Memory B cell (primary cell): ENCODE measurements around the gene MZB1.

Experiments
- ATAC-seq: fragments of 150-1000 bp; cut with Tn5 transposase; 2 replicates; pipeline ENCODE4 v1.10.0; 2021; ENCODE audit warnings: low read depth, mild to moderate bottlenecking, moderate library complexity
- DNase-seq, 2 donors: peaks; one replicate each; pipeline ENCODE4 v3.0.0; 2022; ENCODE audit warnings: low spot score in 2 of 2
- H3K27ac Mint-ChIP-seq: one replicate; pipeline ENCODE4 v1.8.0; 2022; ENCODE audit warnings: mild to moderate bottlenecking, moderate library complexity, mixed read lengths
- H3K27me3 Mint-ChIP-seq: one replicate; pipeline ENCODE4 v1.8.0; 2022; ENCODE audit warnings: mixed read lengths
- H3K36me3 Mint-ChIP-seq: one replicate; pipeline ENCODE4 v1.8.0; 2022; ENCODE audit warnings: mild to moderate bottlenecking, mixed read lengths
- H3K4me1 Mint-ChIP-seq: one replicate; pipeline ENCODE4 v1.8.0; 2022; ENCODE audit warnings: mixed read lengths
- H3K4me3 Mint-ChIP-seq: one replicate; pipeline ENCODE4 v1.8.0; 2022; ENCODE audit warnings: mild to moderate bottlenecking, moderate library complexity, mixed read lengths
- H3K9me3 Mint-ChIP-seq: one replicate; pipeline ENCODE4 v1.8.0; 2022; ENCODE audit warnings: mixed read lengths

MZB1 gene

DNA sequence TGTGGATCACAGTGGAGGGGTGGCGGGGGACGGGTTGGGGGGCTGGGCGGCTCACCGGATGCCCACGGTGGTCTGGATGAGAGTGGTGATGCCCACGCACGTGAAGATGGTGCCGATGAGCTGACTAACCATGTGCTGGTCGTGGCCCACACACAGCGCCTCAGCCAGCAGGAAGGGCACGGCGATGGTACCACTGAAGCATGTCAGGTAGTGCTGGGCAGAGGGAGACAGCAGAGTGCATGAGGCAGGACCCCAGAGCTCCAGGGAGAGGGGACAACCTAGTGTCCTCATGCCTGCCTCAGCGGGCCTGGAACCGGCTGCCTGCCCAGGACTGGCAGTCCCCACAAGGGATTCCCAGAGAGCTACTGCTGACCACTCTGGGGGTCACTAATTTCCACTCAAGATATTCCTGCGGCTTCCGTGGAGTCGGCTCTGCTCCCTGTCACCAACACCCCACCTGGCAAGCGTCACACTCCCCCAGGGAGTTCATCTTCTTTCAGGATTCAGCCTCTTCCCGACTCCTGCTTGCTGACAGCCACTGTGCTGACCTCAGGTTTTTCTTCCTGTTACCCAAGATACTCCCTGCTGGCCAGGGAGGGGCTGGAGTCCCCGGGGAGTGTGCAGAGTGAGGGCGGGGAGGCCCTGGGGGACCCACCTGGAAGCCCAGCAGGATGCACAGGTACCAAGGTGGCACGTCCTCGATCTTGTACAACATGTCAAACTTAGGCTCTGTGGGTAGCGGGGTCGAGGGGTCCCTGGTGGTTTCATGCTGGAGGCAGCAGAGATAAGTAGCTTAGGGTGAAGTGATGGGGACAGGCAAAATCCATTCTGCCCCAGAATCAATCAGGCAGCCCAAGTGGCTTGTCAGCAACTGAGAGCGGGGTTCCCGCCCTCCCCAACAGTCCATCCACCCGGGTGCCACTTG, 7.6 kb downstream of the MZB1 start:
- Mint-ChIP-seq H3K4me1 (peaks cover 32% of the 10 kb centered on the region), H3K4me3 (no peak overlapping the region), H3K27ac (no peak overlapping the region), H3K27me3 (no peaks in the 10 kb centered on the region), H3K9me3 (no peaks in the 10 kb centered on the region), H3K36me3 (peaks cover 5% of the 10 kb centered on the region)
- DNase-seq (no peak), ATAC-seq (no peak)

- peaks cover 5% of the 10 kb centered on the region for H3K36me3 Mint-ChIP-seq
- no peaks in the 10 kb centered on the region for H3K27me3 Mint-ChIP-seq
- H3K4me3 Mint-ChIP-seq = no peak overlapping the region
- H3K9me3 Mint-ChIP-seq = no peaks in the 10 kb centered on the region
- DNase-seq = no peak
- no peak overlapping the region for H3K27ac Mint-ChIP-seq
- peaks cover 19% of the 10 kb centered on the region for H3K4me1 Mint-ChIP-seq
- ATAC-seq = no peak
These were observed 9.9 kb downstream of the MZB1 start for GRCh38 chr5:139379626-139380449.

GRCh38 chr5:139378941-139379361, 10.8 kb downstream of the MZB1 start:
- H3K4me1 Mint-ChIP-seq = peaks cover 13% of the 10 kb centered on the region
- H3K27me3 Mint-ChIP-seq = no peaks in the 10 kb centered on the region
- H3K9me3 Mint-ChIP-seq = no peaks in the 10 kb centered on the region
- no peak overlapping the region for H3K4me3 Mint-ChIP-seq
- H3K27ac Mint-ChIP-seq = no peak overlapping the region
- ATAC-seq (no peak), DNase-seq (no peak)
- peaks cover 5% of the 10 kb centered on the region for H3K36me3 Mint-ChIP-seq

DNA sequence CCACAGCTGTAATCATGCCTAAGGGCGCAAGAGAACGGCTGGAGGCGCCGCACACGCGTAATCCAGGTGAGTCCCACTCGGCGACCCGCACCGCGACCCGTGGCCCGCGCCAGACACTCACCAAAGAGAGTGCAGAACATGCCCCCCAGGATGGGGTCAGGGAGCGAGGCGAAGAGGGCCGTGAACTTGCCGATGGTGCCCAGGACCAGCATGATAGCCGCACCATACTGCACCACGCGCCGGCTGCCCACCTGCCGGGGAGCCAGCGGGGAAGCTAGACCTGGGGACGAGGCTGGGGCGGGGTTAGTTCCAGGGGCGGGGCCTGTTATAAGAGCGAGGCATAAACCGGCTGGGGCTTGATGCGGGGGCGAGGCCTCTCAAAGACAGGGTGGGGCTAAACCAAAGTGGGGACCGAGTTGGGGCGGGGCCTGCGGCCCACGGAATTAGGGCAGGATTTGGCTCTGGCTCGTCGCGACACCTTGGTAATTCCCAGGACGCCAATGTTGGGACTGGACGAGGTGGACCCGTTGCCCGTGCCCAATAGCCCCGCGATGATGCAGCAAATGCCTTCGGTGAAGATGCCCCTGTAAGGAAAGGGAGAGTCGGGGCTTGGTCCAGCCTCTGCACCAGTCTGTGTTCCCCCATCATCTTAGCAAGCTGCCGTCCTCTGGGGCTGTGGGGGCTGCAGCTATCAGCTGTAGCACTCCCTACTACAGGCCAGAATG, 11.4 kb downstream of the MZB1 start:
- Mint-ChIP-seq H3K4me3 (no peak overlapping the region), H3K27ac (no peak overlapping the region), H3K36me3 (peaks cover 5% of the 10 kb centered on the region), H3K4me1 (peaks cover 12% of the 10 kb centered on the region), H3K9me3 (no peaks in the 10 kb centered on the region), H3K27me3 (no peaks in the 10 kb centered on the region)
- ATAC-seq (no peak), DNase-seq (no peak)

DNA sequence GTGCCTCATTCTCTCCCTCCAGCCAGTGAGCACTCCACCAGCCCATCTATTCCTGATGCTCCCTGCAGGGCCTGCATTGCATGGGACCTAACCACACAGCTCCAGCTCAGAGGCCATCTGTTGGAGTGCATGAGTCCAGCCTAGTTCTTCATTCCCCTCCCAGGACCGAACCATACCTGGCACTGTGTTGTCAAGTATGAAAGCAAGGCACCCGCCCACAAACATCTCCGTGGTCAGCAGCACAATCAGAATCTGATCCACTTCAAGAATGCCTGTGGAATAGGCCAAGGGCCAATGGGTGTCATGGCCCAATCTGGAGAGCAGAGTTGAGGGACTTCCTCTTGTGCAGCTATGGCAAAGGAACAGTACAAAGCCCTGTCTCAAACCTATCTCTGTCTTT, 12.5 kb downstream of the MZB1 start:
- H3K36me3 Mint-ChIP-seq = peaks cover 5% of the 10 kb centered on the region
- peaks cover 7% of the 10 kb centered on the region for H3K4me1 Mint-ChIP-seq
- H3K27ac Mint-ChIP-seq = no peak overlapping the region
- ATAC-seq (no peak), DNase-seq (no peak)
- no peak overlapping the region for H3K4me3 Mint-ChIP-seq
- no peaks in the 10 kb centered on the region for H3K9me3 Mint-ChIP-seq
- H3K27me3 Mint-ChIP-seq = no peaks in the 10 kb centered on the region

DNA sequence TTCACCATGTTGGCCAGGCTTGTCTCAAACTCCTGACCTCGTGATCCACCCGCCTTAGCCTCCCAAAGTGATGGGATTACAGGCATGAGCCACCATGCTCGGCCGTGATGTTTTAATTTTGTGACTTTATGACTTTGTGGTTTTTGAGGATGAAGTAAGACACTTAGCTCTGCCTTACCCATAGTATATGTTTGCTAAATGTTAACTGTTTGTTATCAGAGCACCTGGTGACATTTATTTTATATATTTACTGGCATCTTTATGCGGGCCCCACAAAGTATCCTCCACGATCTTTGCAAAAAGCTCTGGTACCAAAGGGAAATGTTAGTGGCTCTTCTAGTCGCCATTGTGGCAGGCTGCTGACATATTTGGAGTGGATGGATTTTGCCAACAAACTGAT, 13.3 kb downstream of the MZB1 start:
- DNase-seq (no peak), ATAC-seq (no peak)
- no peaks in the 10 kb centered on the region for H3K27me3 Mint-ChIP-seq
- no peaks in the 10 kb centered on the region for H3K9me3 Mint-ChIP-seq
- peaks cover 2% of the 10 kb centered on the region for H3K4me1 Mint-ChIP-seq
- H3K27ac Mint-ChIP-seq = no peak overlapping the region
- peaks cover 5% of the 10 kb centered on the region for H3K36me3 Mint-ChIP-seq
- H3K4me3 Mint-ChIP-seq = no peak overlapping the region

GRCh38 chr5:139374909-139375308, 14.8 kb downstream of the MZB1 start:
- Mint-ChIP-seq H3K27me3 (no peaks in the 10 kb centered on the region), H3K4me3 (no peak overlapping the region), H3K27ac (no peak overlapping the region), H3K36me3 (peaks cover 5% of the 10 kb centered on the region), H3K4me1 (peaks cover 2% of the 10 kb centered on the region), H3K9me3 (no peaks in the 10 kb centered on the region)
- no peak for DNase-seq
- no peak for ATAC-seq

DNA sequence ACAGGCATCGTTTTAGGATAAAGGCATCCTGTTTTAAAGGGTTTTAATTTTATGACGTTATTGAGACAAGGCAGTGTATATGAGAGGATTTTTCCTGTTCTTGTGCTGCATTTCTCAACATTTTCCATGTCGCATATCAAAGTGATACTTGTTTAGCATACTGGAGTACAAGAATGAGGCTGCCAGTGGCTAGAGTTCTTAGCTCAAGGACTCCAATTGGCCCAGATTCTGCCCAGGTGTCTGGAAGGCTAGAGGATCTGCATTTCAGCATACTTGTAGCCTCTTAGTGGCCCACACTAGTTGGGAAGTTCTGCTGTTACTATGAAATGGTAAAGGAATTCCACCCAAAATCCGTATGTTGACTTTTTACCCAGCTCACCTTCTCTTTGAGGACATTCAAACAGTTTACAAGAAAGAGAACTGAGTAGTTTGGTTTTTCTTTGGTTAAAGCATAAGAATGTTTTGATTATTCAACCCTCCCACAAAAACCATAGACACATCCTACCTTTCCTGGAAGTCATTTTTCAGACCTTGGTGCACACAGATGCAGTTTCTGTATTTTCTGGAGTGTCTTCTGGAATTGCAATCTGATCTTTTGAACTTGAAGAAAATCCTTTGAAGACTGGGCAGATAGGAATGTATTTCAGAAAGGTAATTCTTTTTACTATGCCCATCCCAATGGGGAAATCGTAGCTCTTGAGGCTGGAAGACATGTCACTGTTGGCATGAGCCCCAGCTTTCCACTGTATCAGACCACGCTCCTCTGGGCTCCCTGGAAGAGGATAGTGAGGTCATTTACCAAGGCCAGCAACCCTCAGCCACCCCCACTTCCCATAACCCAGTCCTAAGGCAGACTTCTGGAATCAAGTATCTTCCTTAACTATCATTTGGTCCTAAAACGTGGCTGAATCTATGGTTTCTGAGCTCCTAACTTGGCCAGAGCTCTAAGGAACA, 18.0 kb downstream of the MZB1 start:
- Mint-ChIP-seq H3K36me3 (peaks cover 2% of the 10 kb centered on the region), H3K27me3 (no peaks in the 10 kb centered on the region), H3K4me3 (no peak overlapping the region), H3K27ac (peak overlapping the region; percentile 53), H3K4me1 (peaks cover 2% of the 10 kb centered on the region), H3K9me3 (no peaks in the 10 kb centered on the region)
- DNase-seq = no peak
- ATAC-seq = no peak

DNA sequence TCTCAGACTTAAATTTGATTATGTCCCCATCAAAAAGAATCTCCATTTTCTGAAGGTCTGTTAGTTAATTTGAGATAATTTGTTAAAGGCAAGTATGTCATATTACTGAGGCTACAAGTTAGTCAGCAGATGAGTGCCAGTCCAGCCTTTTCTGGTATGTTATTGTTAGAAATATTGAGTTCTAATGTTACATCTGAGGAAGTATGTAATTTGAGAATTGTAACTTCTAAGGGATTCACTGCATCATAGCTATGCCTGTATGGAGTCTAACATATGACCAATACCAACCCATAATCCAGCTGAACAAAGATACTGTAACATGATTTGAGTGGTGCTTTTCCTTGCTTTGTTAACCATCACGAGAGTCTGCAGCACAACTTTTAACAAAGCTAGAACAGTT, 20.5 kb downstream of the MZB1 start:
- no peaks in the 10 kb centered on the region for H3K9me3 Mint-ChIP-seq
- H3K4me1 Mint-ChIP-seq = peaks cover 2% of the 10 kb centered on the region
- H3K27me3 Mint-ChIP-seq = no peaks in the 10 kb centered on the region
- ATAC-seq = no peak
- no peak overlapping the region for H3K27ac Mint-ChIP-seq
- H3K4me3 Mint-ChIP-seq = no peak overlapping the region
- peaks cover 5% of the 10 kb centered on the region for H3K36me3 Mint-ChIP-seq
- DNase-seq = no peak

DNA sequence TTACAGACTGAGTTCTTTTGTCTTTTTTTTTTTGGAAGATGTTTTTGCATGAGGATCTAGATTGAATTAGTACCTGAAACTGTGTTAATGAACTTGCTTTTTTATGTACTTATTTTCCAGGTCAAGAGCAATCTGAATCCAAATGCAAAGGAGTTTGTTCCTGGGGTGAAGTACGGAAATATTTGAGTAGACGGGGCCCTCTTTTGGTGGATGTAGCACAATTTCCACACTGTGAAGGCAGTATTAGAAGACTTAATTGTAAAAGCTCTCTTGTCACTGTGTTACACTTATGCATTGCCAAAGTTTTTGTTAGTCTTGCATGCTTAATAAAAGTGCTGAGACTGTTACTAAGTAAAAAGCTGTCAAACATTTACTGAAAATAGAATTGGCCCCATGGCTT, 21.1 kb downstream of the MZB1 start:
- H3K4me3 Mint-ChIP-seq = no peak overlapping the region
- peaks cover 10% of the 10 kb centered on the region for H3K36me3 Mint-ChIP-seq
- DNase-seq (no peak), ATAC-seq (no peak)
- no peaks in the 10 kb centered on the region for H3K4me1 Mint-ChIP-seq
- peak overlapping the region; percentile 10 for H3K27ac Mint-ChIP-seq
- H3K27me3 Mint-ChIP-seq = no peaks in the 10 kb centered on the region
- H3K9me3 Mint-ChIP-seq = no peaks in the 10 kb centered on the region

DNA sequence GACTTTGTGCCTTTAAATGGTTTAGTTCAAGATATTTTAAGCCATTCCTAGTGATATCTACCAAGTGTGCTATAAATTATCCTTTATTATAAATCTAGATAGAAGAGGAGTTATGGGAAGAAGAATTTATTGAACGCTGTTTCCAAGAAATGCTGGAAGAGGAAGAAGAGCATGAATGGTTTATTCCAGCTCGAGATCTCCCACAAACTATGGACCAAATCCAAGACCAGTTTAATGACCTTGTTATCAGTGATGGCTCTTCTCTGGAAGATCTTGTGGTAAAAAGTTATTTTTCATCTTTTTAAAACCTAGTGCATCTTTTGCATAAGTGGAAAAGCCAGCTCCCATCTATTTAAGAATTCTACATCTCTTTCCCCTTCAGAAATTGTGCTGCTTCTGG, 25.2 kb downstream of the MZB1 start:
- DNase-seq (no peak), ATAC-seq (no peak)
- Mint-ChIP-seq H3K27me3 (no peaks in the 10 kb centered on the region), H3K36me3 (peaks cover 14% of the 10 kb centered on the region), H3K4me3 (no peak overlapping the region), H3K27ac (no peak overlapping the region), H3K9me3 (no peaks in the 10 kb centered on the region), H3K4me1 (peaks cover 3% of the 10 kb centered on the region)

- Mint-ChIP-seq H3K36me3 (peaks cover 14% of the 10 kb centered on the region), H3K4me1 (peaks cover 3% of the 10 kb centered on the region), H3K27ac (no peak overlapping the region), H3K4me3 (no peak overlapping the region), H3K27me3 (no peaks in the 10 kb centered on the region), H3K9me3 (no peaks in the 10 kb centered on the region)
- ATAC-seq (no peak), DNase-seq (no peak)
These were observed 25.8 kb downstream of the MZB1 start for GRCh38 chr5:139363937-139364336.

- ATAC-seq (no peak), DNase-seq (no peak)
- Mint-ChIP-seq H3K36me3 (peaks cover 17% of the 10 kb centered on the region), H3K27me3 (no peaks in the 10 kb centered on the region), H3K9me3 (no peaks in the 10 kb centered on the region), H3K4me1 (peaks cover 11% of the 10 kb centered on the region), H3K4me3 (no peak overlapping the region), H3K27ac (peak overlapping the region; percentile 45)
These were observed 27.8 kb downstream of the MZB1 start for GRCh38 chr5:139361835-139362429.
